Epidermal melanocyte (primary cell): ENCODE measurements around the gene TUBG2.
A peak's percentile ranks its signal among the peaks of the same experiment; 100 is the strongest.
"Not testable (repeated sequence)": the region's sequence is repeated elsewhere in the genome, so short reads cannot be mapped to it uniquely, and the experiment has no call there.

ENCODE experiments used
- DNase-seq: peaks from one replicate; pipeline ENCODE4 v3.0.0; 2011; ENCODE audit warnings: low spot score; ENCODE audit not compliant: insufficient read length

The TUBG2 gene

DNA sequence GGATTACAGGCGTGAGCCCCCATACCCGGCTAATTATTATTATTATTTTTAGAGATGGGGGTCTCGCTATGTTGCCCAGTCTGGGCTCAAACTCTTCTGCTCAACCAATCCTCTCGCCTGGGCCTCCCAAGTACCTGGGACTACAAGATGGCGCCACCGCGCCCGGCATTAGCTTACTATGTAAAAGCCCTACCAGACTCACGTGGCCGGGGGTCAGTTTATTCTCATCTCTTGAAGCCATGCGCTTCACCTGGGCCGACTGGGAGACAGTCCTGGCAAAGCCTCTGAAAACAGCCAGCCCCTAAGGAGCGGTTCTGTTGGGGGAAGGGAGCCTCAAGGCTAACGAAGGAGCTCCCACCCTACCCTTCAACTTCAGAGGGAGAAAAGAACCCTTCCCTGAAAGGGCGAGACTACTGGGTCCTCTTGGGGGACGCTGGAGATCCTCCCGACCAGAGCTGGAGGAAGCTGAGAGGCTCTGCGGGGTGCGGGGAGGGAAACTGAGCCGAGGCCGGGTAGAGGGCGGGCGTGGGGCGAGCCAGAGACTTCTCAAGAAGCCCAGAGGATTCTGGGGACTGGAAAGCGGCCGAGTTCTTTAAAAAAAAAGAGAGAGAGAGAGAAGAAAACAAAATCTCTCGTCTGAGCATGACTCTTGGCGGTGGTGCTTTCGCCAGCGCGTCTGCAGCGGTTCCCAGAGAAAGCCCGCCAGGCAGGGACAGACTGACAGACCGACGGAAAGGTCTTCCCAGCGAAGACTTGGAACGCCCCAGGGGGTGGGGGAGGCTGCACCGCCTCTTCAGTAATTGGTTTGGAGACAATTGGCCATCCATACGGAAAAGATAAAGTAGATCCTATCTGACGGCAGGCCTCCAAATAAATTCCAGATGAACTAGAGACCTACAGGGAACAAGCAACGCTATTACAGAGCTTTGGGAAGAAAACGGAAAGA, 5.6 kb upstream of the TUBG2 start:
- peak; percentile 57 for DNase-seq

- DNase-seq = no peak
These were observed 3.6 kb upstream of the TUBG2 start for GRCh38 chr17:42655528-42655927.

DNA sequence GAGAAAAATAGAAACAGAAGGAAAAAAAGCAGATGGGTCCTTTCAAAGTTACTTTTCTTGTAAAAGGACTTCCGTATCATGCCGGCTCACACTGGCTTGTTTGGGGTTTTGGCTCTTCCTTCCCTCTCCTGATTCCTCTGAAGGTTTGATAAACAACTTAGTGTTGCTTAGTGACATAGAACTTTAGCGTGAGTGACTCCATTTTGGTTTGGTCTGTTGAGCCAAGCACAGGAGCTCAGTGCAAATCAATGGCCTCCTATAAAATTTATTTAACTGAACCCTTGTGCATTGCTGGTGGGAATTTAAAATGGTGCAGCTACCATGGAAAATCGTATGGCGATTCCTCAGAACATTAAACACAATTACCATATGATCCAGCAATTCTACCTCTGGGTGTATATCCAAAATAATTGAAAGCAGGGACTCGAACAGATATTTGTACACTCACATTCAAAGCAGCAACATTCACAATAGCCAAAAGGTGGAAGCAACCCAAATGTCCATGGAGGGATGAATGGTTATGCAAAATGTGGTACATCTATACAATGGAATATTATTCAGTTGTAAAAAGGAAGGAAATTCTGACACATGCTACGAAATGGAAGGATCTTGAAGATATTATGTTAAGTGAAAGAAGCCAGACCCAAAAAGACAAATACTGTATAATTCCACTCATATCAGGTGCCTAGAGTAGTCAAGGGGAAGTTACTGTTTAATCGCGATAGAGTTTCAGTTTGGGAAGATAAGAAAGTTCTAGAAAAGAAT, 1.1 kb upstream of the TUBG2 start:
- no peak for DNase-seq

GRCh38 chr17:42659932-42660274, 819 bp downstream of the TUBG2 start:
- not testable (repeated sequence) for DNase-seq

DNA sequence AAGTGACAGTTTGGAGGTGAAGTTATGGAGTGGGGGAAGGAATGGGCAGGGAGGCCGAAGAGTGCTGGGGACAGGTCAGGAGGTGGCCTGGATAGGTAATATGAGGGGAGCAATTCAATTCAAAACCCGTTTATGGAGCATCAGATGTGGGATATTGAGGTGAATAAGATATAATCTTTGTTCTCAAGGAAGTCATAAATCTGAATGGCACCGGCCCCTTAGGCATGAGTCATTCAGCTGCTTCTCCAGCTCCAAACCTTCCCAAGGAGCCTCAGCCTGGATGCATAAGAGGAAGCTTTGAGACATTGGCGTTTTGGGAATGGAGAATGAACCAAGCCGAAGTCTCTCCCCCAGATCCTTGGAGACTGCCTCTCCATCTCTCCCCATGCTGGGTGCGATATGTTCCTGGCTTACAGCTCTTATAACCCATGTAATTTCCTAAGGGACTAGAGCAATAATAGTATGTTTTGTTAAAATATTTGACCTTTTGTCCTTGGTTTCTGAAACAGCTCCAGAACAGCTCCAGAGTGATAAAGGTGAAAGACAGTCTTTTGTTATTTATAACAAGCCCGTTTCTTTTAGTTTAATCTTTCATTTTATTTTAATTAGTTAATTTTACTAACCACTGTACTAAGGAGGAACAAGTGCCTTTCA, 1.7 kb downstream of the TUBG2 start:
- DNase-seq = peak; percentile 41

DNA sequence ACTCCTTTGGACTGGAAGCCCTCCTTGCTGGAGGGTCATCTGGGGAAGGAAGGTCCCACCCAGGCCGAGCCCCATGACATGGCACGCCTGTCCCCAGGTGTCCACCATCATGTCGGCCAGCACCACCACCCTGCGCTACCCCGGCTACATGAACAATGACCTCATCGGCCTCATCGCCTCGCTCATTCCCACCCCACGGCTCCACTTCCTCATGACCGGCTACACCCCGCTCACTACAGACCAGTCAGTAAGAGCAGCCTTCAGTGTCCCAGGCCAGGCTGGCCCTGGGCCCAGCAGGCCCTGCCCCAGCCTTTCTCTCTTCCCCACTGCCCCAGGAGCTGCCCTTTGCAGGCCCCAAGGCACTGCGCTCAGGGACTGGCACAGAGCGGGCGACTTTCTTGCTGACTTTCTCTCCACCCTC, 6.5 kb downstream of the TUBG2 start:
- DNase-seq = no peak

- not testable (repeated sequence) for DNase-seq
These were observed 7.0 kb downstream of the TUBG2 start for GRCh38 chr17:42666126-42666525.

- DNase-seq = peak; percentile 99
These were observed 8.2 kb downstream of the TUBG2 start for GRCh38 chr17:42667088-42667951.

- DNase-seq = no peak
These were observed 10.6 kb downstream of the TUBG2 start for GRCh38 chr17:42669705-42669976.

DNA sequence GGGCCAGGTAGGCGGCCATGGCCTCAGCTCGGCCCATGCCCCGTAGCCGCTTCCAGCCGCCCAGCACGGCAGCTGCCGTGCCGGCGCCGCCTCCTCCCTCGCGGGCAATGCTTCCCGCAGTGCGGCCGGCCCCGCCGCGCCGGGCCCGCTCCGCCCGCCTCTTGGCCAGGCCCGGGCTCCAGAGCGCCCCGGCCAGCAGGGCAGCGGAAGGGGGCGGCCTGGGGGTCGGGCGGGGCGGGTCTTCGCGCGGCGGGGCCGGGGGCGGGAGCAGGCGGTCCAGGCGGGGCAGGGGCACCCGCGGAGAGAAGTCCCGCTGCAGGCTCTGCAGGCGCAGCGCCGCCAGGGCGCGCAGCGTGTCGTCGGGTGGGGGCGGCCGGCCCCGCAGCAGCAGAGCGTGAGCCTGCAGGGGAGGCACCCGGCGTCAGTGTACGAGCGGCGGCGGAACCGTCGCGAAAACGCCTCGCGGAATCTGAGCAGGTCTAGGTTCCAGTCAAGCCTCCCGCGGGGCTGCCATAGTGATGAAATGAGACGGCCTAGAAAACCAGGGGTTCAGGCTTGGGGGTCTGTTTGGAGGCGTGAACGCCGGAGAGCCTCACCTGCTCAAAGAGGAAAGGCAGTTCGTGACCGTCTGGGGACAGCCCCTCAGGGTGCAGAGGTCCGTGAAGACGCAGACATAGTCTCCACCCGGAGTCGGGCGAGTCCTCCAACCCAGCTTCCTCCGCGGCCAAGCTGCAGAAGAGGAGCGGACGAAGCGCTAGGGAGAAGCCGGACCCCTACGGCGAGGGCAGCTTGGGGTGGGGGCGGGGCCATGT, 11.1 kb downstream of the TUBG2 start:
- no peak for DNase-seq

- DNase-seq = no peak
These were observed 11.9 kb downstream of the TUBG2 start for GRCh38 chr17:42670789-42671657.

- no peak for DNase-seq
These were observed 13.0 kb downstream of the TUBG2 start for GRCh38 chr17:42672038-42672437.

DNA sequence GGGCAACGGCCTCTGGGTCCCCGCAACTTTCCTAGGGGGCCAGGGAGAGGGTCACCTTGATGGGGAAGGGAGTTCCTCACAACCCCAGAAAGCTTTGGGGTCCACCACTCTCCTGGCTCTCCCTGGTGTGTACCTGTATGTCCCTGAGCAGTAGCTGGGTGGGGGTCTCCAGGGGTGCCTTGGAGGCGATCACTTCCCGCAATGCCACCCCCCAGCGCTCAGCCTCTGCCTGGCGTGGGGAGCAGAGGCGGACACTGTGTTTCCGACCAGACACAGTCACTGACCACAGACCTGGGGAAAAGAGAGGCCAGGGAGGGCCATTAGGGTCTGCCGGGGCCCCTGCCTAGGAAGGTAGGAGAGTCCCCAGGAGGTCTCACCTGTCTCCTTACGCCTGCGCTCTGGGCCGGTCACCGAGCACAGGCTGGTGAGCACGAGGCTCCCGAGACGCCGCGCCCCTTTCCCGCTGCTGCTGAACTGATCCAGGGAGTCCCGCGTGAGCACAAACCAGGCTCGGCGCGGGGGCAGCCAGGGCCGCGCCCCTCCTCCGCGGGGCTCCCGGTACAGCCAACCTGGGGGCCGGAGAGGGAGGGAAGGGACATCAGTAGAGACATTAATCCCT, 14.3 kb downstream of the TUBG2 start:
- no peak for DNase-seq

DNA sequence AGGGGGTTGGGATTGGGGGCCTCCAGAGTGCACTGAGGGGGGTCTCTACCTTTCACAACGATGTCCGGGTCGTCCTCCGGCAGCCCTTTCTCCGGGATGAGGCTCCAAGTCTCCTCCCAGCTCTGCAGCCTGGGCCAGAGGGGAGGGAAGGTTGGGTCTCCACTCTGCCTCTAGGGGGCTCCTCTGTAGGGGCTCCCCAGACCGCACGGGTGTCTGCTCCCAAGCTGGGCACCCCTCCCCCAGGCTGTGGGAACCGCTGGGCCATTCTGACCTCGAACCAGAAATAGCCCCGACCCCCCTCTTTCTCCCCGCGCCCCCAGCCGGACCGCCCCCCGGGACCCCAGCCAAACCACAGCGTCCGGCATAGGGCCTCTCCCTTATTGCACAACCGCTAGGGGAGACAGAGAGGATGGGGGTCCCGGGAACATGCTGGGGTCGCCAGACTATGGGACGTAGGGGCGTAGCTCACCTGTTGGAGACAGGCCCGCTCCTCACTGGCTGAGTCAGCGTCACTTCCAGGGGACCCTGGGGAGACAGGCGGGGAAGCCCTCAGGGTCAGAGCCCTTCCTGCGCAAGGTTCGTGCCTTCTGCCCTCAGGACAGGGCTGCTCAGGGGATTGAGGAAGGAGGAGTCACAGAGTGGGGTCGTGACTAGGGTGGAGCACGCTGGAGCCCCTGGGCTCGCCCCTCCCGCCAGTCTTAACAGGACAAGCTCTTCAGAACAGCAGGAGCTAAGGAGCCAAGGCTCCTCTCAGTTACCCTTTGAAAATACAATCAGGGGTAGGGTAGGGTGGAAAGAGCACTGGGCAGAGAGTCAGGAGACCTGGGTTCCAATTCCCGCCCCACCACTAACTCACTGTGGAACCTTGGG, 15.0 kb downstream of the TUBG2 start:
- DNase-seq = peak; percentile 97

GRCh38 chr17:42674755-42675347, 15.8 kb downstream of the TUBG2 start:
- DNase-seq = no peak

- no peak for DNase-seq
These were observed 16.4 kb downstream of the TUBG2 start for GRCh38 chr17:42675348-42675964.

GRCh38 chr17:42675965-42676423, 16.9 kb downstream of the TUBG2 start:
- no peak for DNase-seq
